ENCODE data around the gene CEACAM16. TPM values are rescaled to one million over a fixed set of nuclear protein-coding genes. Genes with fewer than 3 reads are reported as not detected.
"Not testable (repeated sequence)": the region's sequence is repeated elsewhere in the genome, so short reads cannot be mapped to it uniquely, and the experiment has no call there.

CEACAM16 gene
- polyA plus RNA-seq, 1 donor = not detected

GRCh38 chr19:44677019-44677811 is 21.7 kb upstream of the CEACAM16 start:
- DNase-seq = no peak
- Histone ChIP-seq H3K4me1 (ENCODE audit: control insufficient read depth, insufficient read depth, low read length) (no peaks in the 10 kb centered on the region), H3K36me3 (ENCODE audit: control insufficient read depth, insufficient read depth, low read length) (peaks cover 40% of the 10 kb centered on the region), H3K9me3 (ENCODE audit: control insufficient read depth, low read depth, low read length) (peaks cover 2% of the 10 kb centered on the region), H3K4me3 (ENCODE audit: low read length) (no peak overlapping the region), H3K27me3 (ENCODE audit: control insufficient read depth, insufficient read depth, low read length) (no peaks in the 10 kb centered on the region), H3K27ac (ENCODE audit: low read length) (no peak overlapping the region)
- WGBS (ENCODE audit: insufficient coverage, low lambda C conversion rate) = no CpG with 5 or more reads among the region's 8 CpGs

GRCh38 chr19:44680536-44680935 is 18.4 kb upstream of the CEACAM16 start:
- Histone ChIP-seq H3K4me3 (ENCODE audit: low read length) (no peak overlapping the region), H3K4me1 (ENCODE audit: control insufficient read depth, insufficient read depth, low read length) (no peaks in the 10 kb centered on the region), H3K27ac (ENCODE audit: low read length) (no peak overlapping the region), H3K27me3 (ENCODE audit: control insufficient read depth, insufficient read depth, low read length) (no peaks in the 10 kb centered on the region), H3K36me3 (ENCODE audit: control insufficient read depth, insufficient read depth, low read length) (peaks cover 44% of the 10 kb centered on the region), H3K9me3 (ENCODE audit: control insufficient read depth, low read depth, low read length) (peaks cover 2% of the 10 kb centered on the region)
- no peak for DNase-seq

- H3K4me1 ChIP-seq (ENCODE audit: control insufficient read depth, insufficient read depth, low read length) = no peaks in the 10 kb centered on the region
- H3K36me3 ChIP-seq (ENCODE audit: control insufficient read depth, insufficient read depth, low read length) = peaks cover 44% of the 10 kb centered on the region
Measured at GRCh38 chr19:44681992-44682790, 16.8 kb upstream of the CEACAM16 start.

DNA sequence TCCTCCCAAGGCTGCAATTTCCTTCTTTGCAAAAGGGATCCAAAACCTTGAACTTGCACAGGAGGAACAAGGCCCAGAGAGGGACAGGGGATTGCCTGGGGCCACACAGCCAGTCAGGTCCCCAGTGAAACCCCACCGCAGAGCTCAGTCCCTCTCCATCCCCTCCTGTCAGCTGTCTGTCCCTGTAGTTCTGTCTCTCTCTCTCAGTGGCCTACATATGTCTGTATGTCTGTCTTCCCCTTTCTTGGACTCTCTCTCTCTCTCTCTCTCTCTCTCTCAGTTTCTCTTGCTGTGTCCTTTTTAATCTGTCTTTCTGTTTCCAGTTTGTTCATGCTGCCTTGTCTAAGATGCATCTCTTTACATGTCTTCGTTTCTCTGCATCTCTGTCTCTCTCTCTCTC is 16.1 kb upstream of the CEACAM16 start:
- no peak for DNase-seq
- Histone ChIP-seq H3K4me3 (ENCODE audit: low read length) (no peak overlapping the region), H3K27me3 (ENCODE audit: control insufficient read depth, insufficient read depth, low read length) (no peaks in the 10 kb centered on the region), H3K36me3 (ENCODE audit: control insufficient read depth, insufficient read depth, low read length) (peaks cover 44% of the 10 kb centered on the region), H3K9me3 (ENCODE audit: control insufficient read depth, low read depth, low read length) (no peaks in the 10 kb centered on the region), H3K27ac (ENCODE audit: low read length) (no peak overlapping the region), H3K4me1 (ENCODE audit: control insufficient read depth, insufficient read depth, low read length) (no peaks in the 10 kb centered on the region)
- WGBS (ENCODE audit: insufficient coverage, low lambda C conversion rate) = 100% methylated on average over 1 of the region's 2 CpGs

More at GRCh38 chr19:44681992-44682790, 16.8 kb upstream of the CEACAM16 start:
- no CpG with 5 or more reads among the region's 15 CpGs for WGBS (ENCODE audit: insufficient coverage, low lambda C conversion rate)
- Histone ChIP-seq H3K27me3 (ENCODE audit: control insufficient read depth, insufficient read depth, low read length) (no peaks in the 10 kb centered on the region), H3K9me3 (ENCODE audit: control insufficient read depth, low read depth, low read length) (peaks cover 2% of the 10 kb centered on the region), H3K27ac (ENCODE audit: low read length) (no peak overlapping the region), H3K4me3 (ENCODE audit: low read length) (no peak overlapping the region)
- no peak for DNase-seq

DNA sequence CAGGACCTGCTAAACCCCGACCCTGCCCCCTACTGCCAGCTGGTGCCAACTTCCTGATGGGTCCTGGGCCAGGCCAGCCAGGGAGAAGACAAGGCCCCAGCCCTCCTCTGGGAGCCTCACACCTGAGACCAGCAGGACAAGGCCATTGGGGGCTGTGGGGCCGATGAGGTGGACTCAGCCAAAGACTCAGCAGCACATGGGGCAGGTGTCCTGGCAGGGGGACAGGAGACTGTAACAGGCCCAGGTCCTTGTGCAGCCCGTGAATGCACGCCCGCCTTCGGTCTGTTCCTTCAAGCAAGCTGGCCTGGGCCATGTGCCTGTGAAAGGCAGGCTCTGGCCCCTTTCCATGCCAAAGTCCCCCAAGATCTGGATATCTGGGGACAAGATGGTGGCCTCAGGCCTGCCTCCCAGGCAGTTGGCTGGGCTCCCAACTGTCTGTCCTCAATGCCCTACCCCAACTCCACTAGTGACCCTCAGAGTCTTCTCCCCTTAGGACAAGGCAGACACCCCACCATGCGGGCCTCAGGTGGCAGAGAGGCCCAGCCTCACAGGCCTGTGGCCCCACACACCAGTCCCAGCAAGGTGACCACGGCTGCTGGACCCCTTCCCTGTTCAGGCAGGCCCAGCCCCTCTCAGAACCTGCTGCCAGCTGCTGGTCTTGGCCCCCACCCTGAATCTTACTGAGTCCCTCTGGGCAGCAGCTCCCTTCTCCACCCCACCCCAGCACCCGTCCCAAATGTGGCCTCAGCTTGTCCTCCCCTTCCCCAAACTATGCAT is 15.3 kb upstream of the CEACAM16 start:
- no peak for DNase-seq
- Histone ChIP-seq H3K4me1 (ENCODE audit: control insufficient read depth, insufficient read depth, low read length) (no peaks in the 10 kb centered on the region), H3K27ac (ENCODE audit: low read length) (no peak overlapping the region), H3K27me3 (ENCODE audit: control insufficient read depth, insufficient read depth, low read length) (no peaks in the 10 kb centered on the region), H3K4me3 (ENCODE audit: low read length) (no peak overlapping the region), H3K9me3 (ENCODE audit: control insufficient read depth, low read depth, low read length) (no peaks in the 10 kb centered on the region), H3K36me3 (ENCODE audit: control insufficient read depth, insufficient read depth, low read length) (peaks cover 39% of the 10 kb centered on the region)
- WGBS (ENCODE audit: insufficient coverage, low lambda C conversion rate) = no CpG with 5 or more reads among the region's 9 CpGs

- not testable (repeated sequence) for H3K27ac ChIP-seq (ENCODE audit: low read length); H3K4me1 ChIP-seq (ENCODE audit: control insufficient read depth, insufficient read depth, low read length); H3K27me3 ChIP-seq (ENCODE audit: control insufficient read depth, insufficient read depth, low read length); H3K4me3 ChIP-seq (ENCODE audit: low read length); H3K9me3 ChIP-seq (ENCODE audit: control insufficient read depth, low read depth, low read length); DNase-seq
- H3K36me3 ChIP-seq (ENCODE audit: control insufficient read depth, insufficient read depth, low read length) = peaks cover 34% of the 10 kb centered on the region
- WGBS (ENCODE audit: insufficient coverage, low lambda C conversion rate) = 86% methylated on average over 2 of the region's 3 CpGs
Measured at GRCh38 chr19:44684396-44684795, 14.6 kb upstream of the CEACAM16 start.

GRCh38 chr19:44684892-44685863 is 13.8 kb upstream of the CEACAM16 start:
- 29% methylated on average over 2 of the region's 25 CpGs for WGBS (ENCODE audit: insufficient coverage, low lambda C conversion rate)
- DNase-seq = peak in 1 of 2 donors; percentile 52
- no peaks in the 10 kb centered on the region for H3K27me3 ChIP-seq (ENCODE audit: control insufficient read depth, insufficient read depth, low read length)
- peaks cover 9% of the 10 kb centered on the region for H3K4me1 ChIP-seq (ENCODE audit: control insufficient read depth, insufficient read depth, low read length)
- no peak overlapping the region for H3K27ac ChIP-seq (ENCODE audit: low read length)
- no peaks in the 10 kb centered on the region for H3K9me3 ChIP-seq (ENCODE audit: control insufficient read depth, low read depth, low read length)
- H3K4me3 ChIP-seq (ENCODE audit: low read length) = no peak overlapping the region
- H3K36me3 ChIP-seq (ENCODE audit: control insufficient read depth, insufficient read depth, low read length) = peaks cover 31% of the 10 kb centered on the region

GRCh38 chr19:44685877-44686276 is 13.1 kb upstream of the CEACAM16 start:
- H3K27me3 ChIP-seq (ENCODE audit: control insufficient read depth, insufficient read depth, low read length) = no peaks in the 10 kb centered on the region
- no peak overlapping the region for H3K4me3 ChIP-seq (ENCODE audit: low read length)
- DNase-seq = no peak
- peaks cover 9% of the 10 kb centered on the region for H3K4me1 ChIP-seq (ENCODE audit: control insufficient read depth, insufficient read depth, low read length)
- H3K9me3 ChIP-seq (ENCODE audit: control insufficient read depth, low read depth, low read length) = no peaks in the 10 kb centered on the region
- peaks cover 25% of the 10 kb centered on the region for H3K36me3 ChIP-seq (ENCODE audit: control insufficient read depth, insufficient read depth, low read length)
- H3K27ac ChIP-seq (ENCODE audit: low read length) = no peak overlapping the region
- no CpG with 5 or more reads among the region's 4 CpGs for WGBS (ENCODE audit: insufficient coverage, low lambda C conversion rate)

DNA sequence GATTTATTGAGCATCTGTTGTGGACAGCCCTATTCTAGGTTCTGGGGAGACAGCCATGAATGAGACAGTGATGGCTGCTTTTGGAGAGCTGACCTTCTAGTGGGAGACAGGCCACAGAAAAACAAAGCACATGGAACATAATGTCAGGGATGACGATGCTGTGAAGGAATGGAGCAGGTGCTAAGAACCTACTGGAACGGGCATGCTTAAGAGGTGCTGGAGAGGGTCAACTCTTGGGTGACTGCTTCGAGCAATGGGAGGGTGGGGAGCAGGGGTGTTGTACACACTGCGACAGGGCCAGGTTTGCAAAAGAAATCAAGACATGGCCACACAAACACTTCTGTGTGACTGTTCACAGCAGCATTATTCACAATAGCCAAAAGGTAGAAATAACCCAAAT is 12.1 kb upstream of the CEACAM16 start:
- Histone ChIP-seq H3K27ac (ENCODE audit: low read length) (no peak overlapping the region), H3K36me3 (ENCODE audit: control insufficient read depth, insufficient read depth, low read length) (peaks cover 20% of the 10 kb centered on the region), H3K27me3 (ENCODE audit: control insufficient read depth, insufficient read depth, low read length) (no peaks in the 10 kb centered on the region), H3K4me3 (ENCODE audit: low read length) (no peak overlapping the region), H3K9me3 (ENCODE audit: control insufficient read depth, low read depth, low read length) (no peaks in the 10 kb centered on the region), H3K4me1 (ENCODE audit: control insufficient read depth, insufficient read depth, low read length) (peaks cover 18% of the 10 kb centered on the region)
- DNase-seq = no peak
- no CpG with 5 or more reads among the region's 4 CpGs for WGBS (ENCODE audit: insufficient coverage, low lambda C conversion rate)

Measured in large intestine (tissue), 3 donors.